ENCODE measurements around the gene TMPRSS13. TPM values are rescaled to one million over a fixed set of nuclear protein-coding genes. Genes with fewer than 3 reads are reported as not detected.

TMPRSS13 gene
- total RNA-seq, 3 donors from 2014 or later (not counting 1 experiment from before 2014, with no cell fraction given) = 1.6 to 1.8 (median 1.8) TPM

- H3K27me3 Mint-ChIP-seq (ENCODE audit: low read depth in 2 of 2) = peaks cover 28 to 35% of the 10 kb centered on the region in 2 donors
- DNase-seq (no peak), ATAC-seq (no peak)
Observed at GRCh38 chr11:117855186-117855845, 73.9 kb downstream of the TMPRSS13 start.

GRCh38 chr11:117852309-117852708 is 76.9 kb downstream of the TMPRSS13 start:
- no peaks in the 10 kb centered on the region for H3K36me3 ChIP-seq (ENCODE audit: control insufficient read depth, insufficient read depth, low read length)
- no peaks in the 10 kb centered on the region for H3K9me3 Mint-ChIP-seq
- ATAC-seq (no peak), DNase-seq (no peak)
- peaks cover 28 to 31% of the 10 kb centered on the region in 2 donors for H3K27me3 Mint-ChIP-seq (ENCODE audit: low read depth in 2 of 2)
- no peak overlapping the region for H3K27ac ChIP-seq (ENCODE audit: low read length)
- no peak overlapping the region for H3K27ac Mint-ChIP-seq
- WGBS (ENCODE audit: insufficient coverage) = 96% methylated on average over 2 of the region's 3 CpGs
- peaks cover 10 to 11% of the 10 kb centered on the region in 2 donors for H3K4me1 Mint-ChIP-seq
- H3K36me3 Mint-ChIP-seq = peaks cover 7% of the 10 kb centered on the region
- intact Hi-C loops (cut with micrococcal nuclease) = no loop called here
- no peaks in the 10 kb centered on the region for H3K9me3 ChIP-seq (ENCODE audit: control insufficient read depth, insufficient read depth, low read length)
- H3K4me1 ChIP-seq (ENCODE audit: control insufficient read depth, insufficient read depth, low read length) = peaks cover 12% of the 10 kb centered on the region
- H3K4me3 ChIP-seq (ENCODE audit: low read length) = no peak overlapping the region
- H3K27me3 ChIP-seq (ENCODE audit: control insufficient read depth, insufficient read depth, low read length) = peaks cover 11% of the 10 kb centered on the region
- H3K4me3 Mint-ChIP-seq = no peak overlapping the region
- no peak for TF ChIP-seq CTCF (IDR thresholded peaks at IDR 0.05)

More at GRCh38 chr11:117855186-117855845, 73.9 kb downstream of the TMPRSS13 start:
- Mint-ChIP-seq H3K9me3 (no peaks in the 10 kb centered on the region), H3K27ac (no peak overlapping the region), H3K4me1 (peaks cover 2 to 3% of the 10 kb centered on the region in 2 donors), H3K36me3 (peaks cover 7% of the 10 kb centered on the region), H3K4me3 (no peak overlapping the region)
- no peak overlapping the region for H3K4me3 ChIP-seq (ENCODE audit: low read length)
- no peak overlapping the region for H3K27ac ChIP-seq (ENCODE audit: low read length)
- no peak for TF ChIP-seq CTCF (IDR thresholded peaks at IDR 0.05)
- no peaks in the 10 kb centered on the region for H3K9me3 ChIP-seq (ENCODE audit: control insufficient read depth, insufficient read depth, low read length)
- intact Hi-C loops (cut with micrococcal nuclease) = no loop called here
- WGBS (ENCODE audit: insufficient coverage) = 80% methylated on average over 12 of the region's 12 CpGs
- peaks cover 4% of the 10 kb centered on the region for H3K4me1 ChIP-seq (ENCODE audit: control insufficient read depth, insufficient read depth, low read length)
- peaks cover 11% of the 10 kb centered on the region for H3K27me3 ChIP-seq (ENCODE audit: control insufficient read depth, insufficient read depth, low read length)
- H3K36me3 ChIP-seq (ENCODE audit: control insufficient read depth, insufficient read depth, low read length) = no peaks in the 10 kb centered on the region

GRCh38 chr11:117851852-117852251 is 77.3 kb downstream of the TMPRSS13 start:
- Histone ChIP-seq H3K27me3 (ENCODE audit: control insufficient read depth, insufficient read depth, low read length) (peaks cover 11% of the 10 kb centered on the region), H3K36me3 (ENCODE audit: control insufficient read depth, insufficient read depth, low read length) (no peaks in the 10 kb centered on the region), H3K4me3 (ENCODE audit: low read length) (no peak overlapping the region), H3K27ac (ENCODE audit: low read length) (no peak overlapping the region), H3K9me3 (ENCODE audit: control insufficient read depth, insufficient read depth, low read length) (no peaks in the 10 kb centered on the region), H3K4me1 (ENCODE audit: control insufficient read depth, insufficient read depth, low read length) (peaks cover 12% of the 10 kb centered on the region)
- TF ChIP-seq CTCF (IDR thresholded peaks at IDR 0.05) = no peak
- intact Hi-C loops (cut with micrococcal nuclease) = no loop called here
- H3K4me3 Mint-ChIP-seq = no peak overlapping the region
- peaks cover 28 to 30% of the 10 kb centered on the region in 2 donors for H3K27me3 Mint-ChIP-seq (ENCODE audit: low read depth in 2 of 2)
- no peak overlapping the region for H3K27ac Mint-ChIP-seq
- WGBS (ENCODE audit: insufficient coverage) = 64% methylated on average over 3 of the region's 3 CpGs
- DNase-seq (no peak), ATAC-seq (no peak)
- no peaks in the 10 kb centered on the region for H3K9me3 Mint-ChIP-seq
- peaks cover 7% of the 10 kb centered on the region for H3K36me3 Mint-ChIP-seq
- peaks cover 10 to 11% of the 10 kb centered on the region in 2 donors for H3K4me1 Mint-ChIP-seq

GRCh38 chr11:117851106-117851505 is 78.1 kb downstream of the TMPRSS13 start:
- H3K36me3 ChIP-seq (ENCODE audit: control insufficient read depth, insufficient read depth, low read length) = no peaks in the 10 kb centered on the region
- no peak for TF ChIP-seq CTCF (IDR thresholded peaks at IDR 0.05)
- H3K4me1 ChIP-seq (ENCODE audit: control insufficient read depth, insufficient read depth, low read length) = peaks cover 12% of the 10 kb centered on the region
- Mint-ChIP-seq H3K27ac (no peak overlapping the region), H3K4me1 (peaks cover 10 to 11% of the 10 kb centered on the region in 2 donors), H3K27me3 (ENCODE audit: low read depth in 2 of 2) (peaks cover 26 to 28% of the 10 kb centered on the region in 2 donors), H3K36me3 (peaks cover 7% of the 10 kb centered on the region), H3K9me3 (no peaks in the 10 kb centered on the region), H3K4me3 (no peak overlapping the region)
- intact Hi-C loops (cut with micrococcal nuclease) = no loop called here
- peaks cover 11% of the 10 kb centered on the region for H3K27me3 ChIP-seq (ENCODE audit: control insufficient read depth, insufficient read depth, low read length)
- no peak overlapping the region for H3K27ac ChIP-seq (ENCODE audit: low read length)
- H3K4me3 ChIP-seq (ENCODE audit: low read length) = no peak overlapping the region
- ATAC-seq = no peak
- no peak for DNase-seq
- 86% methylated on average over 3 of the region's 3 CpGs for WGBS (ENCODE audit: insufficient coverage)
- H3K9me3 ChIP-seq (ENCODE audit: control insufficient read depth, insufficient read depth, low read length) = no peaks in the 10 kb centered on the region

Measured in natural killer cell (primary cell).